ENCODE data around the gene UCK2. TPM values are rescaled to one million over a fixed set of nuclear protein-coding genes. Genes with fewer than 3 reads are reported as not detected.

Gene UCK2
- total and polyA plus RNA-seq, 10 of the 15 experiments (the other 5 are each of a cell fraction or from before 2014, with no cell fraction given): 55.3 to 106 (median 84.9) TPM

DNA sequence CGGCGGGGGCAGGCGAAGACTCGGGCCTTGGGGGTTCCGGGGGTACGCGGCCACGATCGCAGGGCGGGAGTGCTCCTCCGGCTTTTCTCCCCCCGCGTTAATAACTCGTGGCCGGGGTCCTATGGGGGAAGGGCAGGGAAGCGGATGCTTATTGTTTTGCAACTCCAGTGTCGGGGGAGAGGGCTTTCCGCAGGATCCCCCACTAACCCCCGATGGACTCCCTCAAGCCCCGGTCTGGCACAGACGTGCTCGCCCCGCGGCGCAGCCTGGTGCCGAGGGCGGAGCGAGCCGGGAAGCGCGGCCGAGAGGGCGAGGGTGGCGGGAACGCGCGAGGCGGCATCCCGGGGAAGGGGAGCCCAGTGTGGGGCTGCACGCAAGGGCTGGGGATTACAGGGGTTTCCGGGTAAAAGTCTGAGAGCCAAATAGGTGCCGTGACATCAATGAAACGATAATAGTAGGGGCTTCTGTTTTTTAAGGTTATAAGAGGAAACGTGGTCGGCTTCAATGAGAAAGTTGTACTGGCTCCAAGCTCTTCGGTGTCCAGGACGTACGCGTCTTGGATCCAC lies 772 bp downstream of the UCK2 start:
- POLR2A ChIA-PET: interaction anchor here (0.6 to 4.2 kb wide), 12 partner anchors 11 to 230 kb away, joined by 3 to 44 read pairs (median 6); partner anchors contain the start of gene TMCO1
- Histone ChIP-seq H3K4me1 (ENCODE audit: control insufficient read depth, insufficient read depth, low read length) (no peaks in the 10 kb centered on the region; the same call in 1 of the 2 replicates), H3K9ac (ENCODE audit: control insufficient read depth, insufficient read depth, low read length) (peak overlapping the region; percentile 95), H3K27ac (ENCODE audit: control insufficient read depth, insufficient read depth) (peak overlapping the region; percentile 86), H3K36me3 (ENCODE audit: control insufficient read depth in 2 of 2, insufficient read depth in 2 of 2, low read length in 1 of 2) (no peaks in the 10 kb centered on the region), H3K4me3 (peak overlapping the region; percentile 86), H2AFZ (ENCODE audit: control insufficient read depth, low read depth, low read length) (peak overlapping the region; percentile 71), H3K79me2 (ENCODE audit: control insufficient read depth, insufficient read depth, low read length) (peaks cover 54% of the 10 kb centered on the region), H3K9me3 (replicated peaks; ENCODE audit: control insufficient read depth, insufficient read depth, low read length) (no peaks in the 10 kb centered on the region), H4K20me1 (ENCODE audit: control insufficient read depth, insufficient read depth) (no peaks in the 10 kb centered on the region), H3K4me2 (ENCODE audit: control insufficient read depth, insufficient read depth) (peak overlapping the region; percentile 80), H3K27me3 (replicated peaks in 1 of 2; ENCODE audit: control insufficient read depth in 2 of 2, insufficient read depth in 2 of 2, low read length in 1 of 2) (no peaks in the 10 kb centered on the region)
- no peak for DNase-seq (ENCODE audit: low read depth, low spot score)
- in situ Hi-C loops (cut with MboI) (loop anchor here (5.0 kb wide), 1 partner anchor 61 kb away; the partner anchor contains the start of gene TMCO1), intact Hi-C loops (cut with micrococcal nuclease; ENCODE audit: unreplicated experiment) (loop anchor here (2.0 to 10.0 kb wide), 7 partner anchors 29 to 433 kb away; partner anchors contain the start of gene TMCO1)
- FAIRE-seq: no peak
- peak; percentile 60 for ATAC-seq
- no TSS peak for BruUV-seq (replicated peaks)
- RAD21 ChIA-PET (ENCODE audit: unreplicated experiment): interaction anchor here (1.1 to 5.6 kb wide), 13 partner anchors 11 to 142 kb away, joined by 3 to 73 read pairs (median 7); partner anchors contain the start of genes ALDH9A1 and TMCO1
- 1% methylated on average over 48 of the region's 49 CpGs for WGBS (ENCODE audit: insufficient coverage, insufficient replicate concordance, low lambda C conversion rate, missing lambda C conversion rate)
- SMC1A ChIA-PET (ENCODE audit: uncharacterized antibody, unreplicated experiment): interaction anchor here (1.5 to 9.4 kb wide), 10 partner anchors 10 to 85 kb away, joined by 4 to 145 read pairs (median 20); partner anchors contain the start of gene TMCO1
- CTCF ChIA-PET: interaction anchor here (1.1 to 4.6 kb wide), 13 partner anchors 9 to 228 kb away, joined by 3 to 36 read pairs (median 9); partner anchors contain the start of gene TMCO1
- TF ChIP-seq TAF1 (IDR thresholded peaks at IDR 0.05; ENCODE audit: borderline replicate concordance, low read depth, low read length) (0 out of 2 replicates have a peak, but pooled peaks have one; percentile 11), SMC3 (IDR thresholded peaks at IDR 0.05; ENCODE audit: borderline replicate concordance, low read length) (0 out of 2 replicates have a peak, but pooled peaks have one; percentile 4), NR2C2 (IDR thresholded peaks at IDR 0.05; ENCODE audit: borderline replicate concordance, control insufficient read depth, insufficient read length, low read depth) (no peak), RUNX3 (IDR thresholded peaks at IDR 0.05; ENCODE audit: low read length) (0 out of 2 replicates have a peak, but pooled peaks have one; percentile 4), IRF4 (IDR thresholded peaks at IDR 0.05; ENCODE audit: low read depth, low read length) (0 out of 2 replicates have a peak, but pooled peaks have one; percentile 4), JUND (IDR thresholded peaks at IDR 0.05; ENCODE audit: low read depth, low read length) (0 out of 2 replicates have a peak, but pooled peaks have one; percentile 4), POLR2AphosphoS5 (IDR thresholded peaks at IDR 0.05; ENCODE audit: low read length) (peak; percentile 67), BCL11A (IDR thresholded peaks at IDR 0.05; ENCODE audit: low read depth, low read length) (no peak), IKZF1 (conservative IDR thresholded peaks at IDR 0.05) (peak; percentile 44), CHD1 (IDR thresholded peaks at IDR 0.05; ENCODE audit: low read depth, low read length) (no peak), RAD51 (IDR thresholded peaks at IDR 0.05) (no peak), POLR2A (IDR thresholded peaks at IDR 0.05; ENCODE audit: low read depth, low read length) (peak; percentile 13; the same call in 1 of the 2 replicates), BHLHE40 (IDR thresholded peaks at IDR 0.05; ENCODE audit: borderline replicate concordance in 1 of 2, low read depth in 2 of 2, low read length in 1 of 2) (peak in 1 of 2 experiments; percentile 49; a peak in 1 of 4 replicates), KDM1A (IDR thresholded peaks at IDR 0.05; ENCODE audit: borderline replicate concordance) (no peak), MTA3 (IDR thresholded peaks at IDR 0.05; ENCODE audit: borderline replicate concordance, low read length) (no peak), FOXK2 (IDR thresholded peaks at IDR 0.05) (no peak), TARDBP (IDR thresholded peaks at IDR 0.05; ENCODE audit: borderline replicate concordance) (peak; percentile 15; the same call in 1 of the 2 replicates), CBX5 (IDR thresholded peaks at IDR 0.05; ENCODE audit: low read depth) (0 out of 2 replicates have a peak, but pooled peaks have one; percentile 13)
- TF ChIP-seq, protein P1, sequence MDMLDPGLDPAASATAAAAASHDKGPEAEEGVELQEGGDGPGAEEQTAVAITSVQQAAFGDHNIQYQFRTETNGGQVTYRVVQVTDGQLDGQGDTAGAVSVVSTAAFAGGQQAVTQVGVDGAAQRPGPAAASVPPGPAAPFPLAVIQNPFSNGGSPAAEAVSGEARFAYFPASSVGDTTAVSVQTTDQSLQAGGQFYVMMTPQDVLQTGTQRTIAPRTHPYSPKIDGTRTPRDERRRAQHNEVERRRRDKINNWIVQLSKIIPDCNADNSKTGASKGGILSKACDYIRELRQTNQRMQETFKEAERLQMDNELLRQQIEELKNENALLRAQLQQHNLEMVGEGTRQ (IDR thresholded peaks at IDR 0.05; ENCODE audit: borderline replicate concordance, low read depth, low read length): no peak
- TF ChIP-seq, protein P2, sequence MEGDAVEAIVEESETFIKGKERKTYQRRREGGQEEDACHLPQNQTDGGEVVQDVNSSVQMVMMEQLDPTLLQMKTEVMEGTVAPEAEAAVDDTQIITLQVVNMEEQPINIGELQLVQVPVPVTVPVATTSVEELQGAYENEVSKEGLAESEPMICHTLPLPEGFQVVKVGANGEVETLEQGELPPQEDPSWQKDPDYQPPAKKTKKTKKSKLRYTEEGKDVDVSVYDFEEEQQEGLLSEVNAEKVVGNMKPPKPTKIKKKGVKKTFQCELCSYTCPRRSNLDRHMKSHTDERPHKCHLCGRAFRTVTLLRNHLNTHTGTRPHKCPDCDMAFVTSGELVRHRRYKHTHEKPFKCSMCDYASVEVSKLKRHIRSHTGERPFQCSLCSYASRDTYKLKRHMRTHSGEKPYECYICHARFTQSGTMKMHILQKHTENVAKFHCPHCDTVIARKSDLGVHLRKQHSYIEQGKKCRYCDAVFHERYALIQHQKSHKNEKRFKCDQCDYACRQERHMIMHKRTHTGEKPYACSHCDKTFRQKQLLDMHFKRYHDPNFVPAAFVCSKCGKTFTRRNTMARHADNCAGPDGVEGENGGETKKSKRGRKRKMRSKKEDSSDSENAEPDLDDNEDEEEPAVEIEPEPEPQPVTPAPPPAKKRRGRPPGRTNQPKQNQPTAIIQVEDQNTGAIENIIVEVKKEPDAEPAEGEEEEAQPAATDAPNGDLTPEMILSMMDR (IDR thresholded peaks at IDR 0.05 in 2 of 3, conservative IDR thresholded peaks at IDR 0.05 in 1 of 3; ENCODE audit: control insufficient read depth in 2 of 3, extremely low read depth in 1 of 3, insufficient read depth in 1 of 3, low read depth in 3 of 3, low read length in 3 of 3): peak in 1 of 3 experiments; percentile 15; a peak in 1 of 6 replicates
- TF ChIP-seq, protein P3, sequence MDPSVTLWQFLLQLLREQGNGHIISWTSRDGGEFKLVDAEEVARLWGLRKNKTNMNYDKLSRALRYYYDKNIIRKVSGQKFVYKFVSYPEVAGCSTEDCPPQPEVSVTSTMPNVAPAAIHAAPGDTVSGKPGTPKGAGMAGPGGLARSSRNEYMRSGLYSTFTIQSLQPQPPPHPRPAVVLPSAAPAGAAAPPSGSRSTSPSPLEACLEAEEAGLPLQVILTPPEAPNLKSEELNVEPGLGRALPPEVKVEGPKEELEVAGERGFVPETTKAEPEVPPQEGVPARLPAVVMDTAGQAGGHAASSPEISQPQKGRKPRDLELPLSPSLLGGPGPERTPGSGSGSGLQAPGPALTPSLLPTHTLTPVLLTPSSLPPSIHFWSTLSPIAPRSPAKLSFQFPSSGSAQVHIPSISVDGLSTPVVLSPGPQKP (IDR thresholded peaks at IDR 0.05; ENCODE audit: low read depth, low read length): 0 out of 2 replicates have a peak, but pooled peaks have one; percentile 15
